Tibial nerve (tissue), 3 donors: ENCODE results near the gene RUNX1.

ENCODE experiments used
- POLR2A ChIP-seq, 2 donors: fragments of 450-650 bp; IDR thresholded peaks; one replicate each; pipeline ENCODE4 v1.6.1; 2017; ENCODE audit warnings: antibody characterized with exemption in 2 of 2, mild to moderate bottlenecking in 2 of 2, moderate library complexity in 2 of 2
- TF ChIP-seq, protein P1 (sequence below), 5 experiments: fragments of 200-600 bp in 3 of 5; fragments of 450-650 bp in 2 of 5; sonication (generic) in 3 of 5; IDR thresholded peaks; one replicate each; pipeline ENCODE4 v1.5.1; 2016 to 2019; ENCODE audit warnings: antibody characterized with exemption in 5 of 5, mild to moderate bottlenecking in 3 of 5, moderate library complexity in 2 of 5

- TF ChIP-seq, protein P1, sequence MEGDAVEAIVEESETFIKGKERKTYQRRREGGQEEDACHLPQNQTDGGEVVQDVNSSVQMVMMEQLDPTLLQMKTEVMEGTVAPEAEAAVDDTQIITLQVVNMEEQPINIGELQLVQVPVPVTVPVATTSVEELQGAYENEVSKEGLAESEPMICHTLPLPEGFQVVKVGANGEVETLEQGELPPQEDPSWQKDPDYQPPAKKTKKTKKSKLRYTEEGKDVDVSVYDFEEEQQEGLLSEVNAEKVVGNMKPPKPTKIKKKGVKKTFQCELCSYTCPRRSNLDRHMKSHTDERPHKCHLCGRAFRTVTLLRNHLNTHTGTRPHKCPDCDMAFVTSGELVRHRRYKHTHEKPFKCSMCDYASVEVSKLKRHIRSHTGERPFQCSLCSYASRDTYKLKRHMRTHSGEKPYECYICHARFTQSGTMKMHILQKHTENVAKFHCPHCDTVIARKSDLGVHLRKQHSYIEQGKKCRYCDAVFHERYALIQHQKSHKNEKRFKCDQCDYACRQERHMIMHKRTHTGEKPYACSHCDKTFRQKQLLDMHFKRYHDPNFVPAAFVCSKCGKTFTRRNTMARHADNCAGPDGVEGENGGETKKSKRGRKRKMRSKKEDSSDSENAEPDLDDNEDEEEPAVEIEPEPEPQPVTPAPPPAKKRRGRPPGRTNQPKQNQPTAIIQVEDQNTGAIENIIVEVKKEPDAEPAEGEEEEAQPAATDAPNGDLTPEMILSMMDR (IDR thresholded peaks at IDR 0.05), result no peak
- TF ChIP-seq POLR2A (IDR thresholded peaks at IDR 0.05), result no peak
Observed at GRCh38 chr21:34909492-34910292, 139.4 kb downstream of the RUNX1 start.
